Adrenal gland (tissue), 12 donors: ENCODE data around the gene CWC27. TPM values are rescaled to one million over a fixed set of nuclear protein-coding genes. Genes with fewer than 3 reads are reported as not detected.

ENCODE experiments used
- DNase-seq, 7 donors: peaks; one replicate each; pipeline ENCODE4 v3.0.0-alpha.2; 2019 to 2020
- H3K27ac ChIP-seq, 5 donors: fragments of 200-600 bp; sonication (generic) in 4 of 5; 1 replicate in 3 of 5; 2 replicates in 2 of 5; pipeline versions ENCODE4 v1.5.1 to v1.8.0; 2016 to 2020; ENCODE audit warnings: mild to moderate bottlenecking in 1 of 5
- H3K27me3 ChIP-seq: fragments of 200-600 bp; 2 replicates; pipeline ENCODE4 v1.8.0; 2021
- H3K36me3 ChIP-seq, 2 donors: fragments of 200-600 bp; replicated peaks in 1 of 2; 1 replicate in 1 of 2; 2 replicates in 1 of 2; pipeline versions ENCODE4 v1.5.1 to v1.8.0; 2018 to 2022
- H3K4me1 ChIP-seq, 2 donors: fragments of 200-600 bp; replicated peaks in 1 of 2; 1 replicate in 1 of 2; 2 replicates in 1 of 2; pipeline versions ENCODE4 v1.5.1 to v1.8.0; 2018 to 2021
- H3K4me3 ChIP-seq, 4 donors: fragments of 200-600 bp; sonication (generic) in 3 of 4; one replicate each; pipeline ENCODE4 v1.5.1; 2016 to 2018
- H3K9me3 ChIP-seq, 3 donors: fragments of 200-600 bp; sonication (generic) in 1 of 3; replicated peaks in 1 of 3; 1 replicate in 2 of 3; 2 replicates in 1 of 3; pipeline versions ENCODE4 v1.5.1 to v1.8.0; 2016 to 2021
- POLR2A ChIP-seq, 2 donors: fragments of 450-650 bp; IDR thresholded peaks; one replicate each; pipeline ENCODE4 v1.6.1; 2017; ENCODE audit warnings: antibody characterized with exemption in 2 of 2, mild to moderate bottlenecking in 2 of 2, moderate library complexity in 1 of 2
- WGBS, 4 donors: extraction: QIAGEN DNeasy Blood & Tissue Kit in 2 of 4; methylation state at CpG; one replicate each; pipeline versions ENCODE4 v1.1.5 to v1.1.7; 2013 to 2017; 5-methylcytosine and 5-hydroxymethylcytosine counted together
- intact Hi-C, 2 donors: fragments of 100-400 bp; cut with DNase I; formaldehyde crosslinking; loops; one replicate each; pipeline versions ENCODE4 v1.14.1 to v1.15.0; 2022 to 2023
- polyA plus RNA-seq, 3 donors: library from polyadenylated mRNA; stranded (reverse); fragments of 200-250 nt in 2 of 3; fragments of 350-450 nt in 1 of 3; fragmentation: Illumina TruSeq in 1 of 3; extraction: RNeasy Lipid Tissue Mini Kit (QIAGEN cat#74804) in 1 of 3; gene quantifications; one replicate each; pipeline ENCODE4 v1.2.3, GENCODE V29; 2013 to 2014
- total RNA-seq, 9 donors: library from RNA; depleted of rRNA in 4 of 9; stranded (reverse); fragments of >200 nt in 4 of 9; fragments of 120-200 nt in 1 of 9; fragmentation: NEBNext Ultra II Directional in 1 of 9; extraction: Animal tissue kit (Norgen Biotek cat#: 25700) in 1 of 9; gene quantifications; one replicate each; pipeline versions ENCODE4 v1.1.0 to v1.2.4, GENCODE V29; 2013 to 2023
- TF ChIP-seq, protein P1 (sequence below), 6 experiments: fragments of 450-650 bp in 4 of 6; fragments of 200-600 bp in 2 of 6; sonication (generic) in 1 of 6; IDR thresholded peaks; 1 replicate in 5 of 6; 2 replicates in 1 of 6; pipeline versions ENCODE4 v1.5.1 to v1.8.0; 2016 to 2021; ENCODE audit warnings: antibody characterized with exemption in 6 of 6, mild to moderate bottlenecking in 2 of 6, moderate library complexity in 1 of 6
- donor health status: healthy with polysubstance abuse.
- donor health status: Bipolar disorder and iron deficiency.
- donor health status: DM: yes; HTN: yes; CAD: no.
- donor health status: DM: no; HTN: no; CAD: no.
- donor health status: DM: no; HTN: no; CAD: no.
- donor health status: DM: yes; HTN: yes; CAD: no.

CWC27 gene
- total and polyA plus RNA-seq, 12 donors: 7.3 to 31.0 (median 15.6) TPM

GRCh38 chr5:64977779-64978178 lies 209.0 kb downstream of the CWC27 start:
- intact Hi-C loops: no loop called here
- Histone ChIP-seq H3K9me3 (no peaks in the 10 kb centered on the region), H3K4me3 (no peak overlapping the region), H3K4me1 (no peaks in the 10 kb centered on the region), H3K27me3 (no peaks in the 10 kb centered on the region), H3K36me3 (no peaks in the 10 kb centered on the region), H3K27ac (no peak overlapping the region)
- TF ChIP-seq, protein P1, sequence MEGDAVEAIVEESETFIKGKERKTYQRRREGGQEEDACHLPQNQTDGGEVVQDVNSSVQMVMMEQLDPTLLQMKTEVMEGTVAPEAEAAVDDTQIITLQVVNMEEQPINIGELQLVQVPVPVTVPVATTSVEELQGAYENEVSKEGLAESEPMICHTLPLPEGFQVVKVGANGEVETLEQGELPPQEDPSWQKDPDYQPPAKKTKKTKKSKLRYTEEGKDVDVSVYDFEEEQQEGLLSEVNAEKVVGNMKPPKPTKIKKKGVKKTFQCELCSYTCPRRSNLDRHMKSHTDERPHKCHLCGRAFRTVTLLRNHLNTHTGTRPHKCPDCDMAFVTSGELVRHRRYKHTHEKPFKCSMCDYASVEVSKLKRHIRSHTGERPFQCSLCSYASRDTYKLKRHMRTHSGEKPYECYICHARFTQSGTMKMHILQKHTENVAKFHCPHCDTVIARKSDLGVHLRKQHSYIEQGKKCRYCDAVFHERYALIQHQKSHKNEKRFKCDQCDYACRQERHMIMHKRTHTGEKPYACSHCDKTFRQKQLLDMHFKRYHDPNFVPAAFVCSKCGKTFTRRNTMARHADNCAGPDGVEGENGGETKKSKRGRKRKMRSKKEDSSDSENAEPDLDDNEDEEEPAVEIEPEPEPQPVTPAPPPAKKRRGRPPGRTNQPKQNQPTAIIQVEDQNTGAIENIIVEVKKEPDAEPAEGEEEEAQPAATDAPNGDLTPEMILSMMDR (IDR thresholded peaks at IDR 0.05): no peak
- no peak for TF ChIP-seq POLR2A (IDR thresholded peaks at IDR 0.05)
- DNase-seq: no peak
- WGBS, 4 donors: 71 to 89% (median 86%) methylated on average over 1 of the region's 1 CpG

DNA sequence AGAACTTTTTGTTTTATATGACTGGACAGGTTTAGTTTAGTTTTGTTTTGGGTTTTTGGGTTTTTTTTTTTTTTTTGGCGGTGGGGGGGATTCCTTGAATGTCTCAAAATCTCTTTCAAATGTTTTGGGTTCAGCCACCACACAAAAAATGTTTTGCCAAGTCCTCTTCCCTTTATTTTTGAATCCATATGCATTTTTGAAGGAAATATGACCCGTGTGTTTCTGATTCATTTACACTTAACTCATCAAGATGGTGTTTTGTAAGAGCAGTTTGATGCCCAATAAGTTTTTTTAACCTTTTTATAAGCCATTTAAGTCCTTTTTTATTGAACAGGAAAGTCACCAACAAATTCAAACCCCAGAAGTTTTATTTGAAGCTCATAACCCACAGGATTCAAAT lies 209.8 kb downstream of the CWC27 start:
- intact Hi-C loops: no loop called here

DNA sequence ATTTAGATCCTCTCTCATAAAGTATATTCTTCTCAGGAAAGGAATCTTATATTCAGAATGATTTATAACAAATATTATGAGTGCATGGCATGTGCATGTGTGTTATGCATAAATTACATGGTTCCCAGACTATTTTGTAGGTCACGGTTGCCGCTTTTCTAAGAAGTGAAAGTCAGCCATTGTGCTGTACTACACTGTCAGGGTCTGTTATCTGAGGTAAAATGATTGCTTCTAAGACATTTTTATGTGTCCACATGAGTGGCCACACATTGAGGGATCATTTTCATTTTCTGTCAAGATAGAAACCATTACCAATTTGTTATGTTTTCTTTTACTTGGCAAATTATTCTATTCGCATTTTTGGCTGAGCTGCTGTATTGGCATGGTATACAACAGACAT lies 210.8 kb downstream of the CWC27 start:
- Histone ChIP-seq H3K27me3 (no peaks in the 10 kb centered on the region), H3K9me3 (no peaks in the 10 kb centered on the region), H3K27ac (no peak overlapping the region), H3K36me3 (no peaks in the 10 kb centered on the region), H3K4me1 (no peaks in the 10 kb centered on the region), H3K4me3 (no peak overlapping the region)
- no peak for DNase-seq
- WGBS, 4 donors: 68 to 94% (median 89%) methylated on average over 3 of the region's 3 CpGs
- TF ChIP-seq POLR2A (IDR thresholded peaks at IDR 0.05): no peak
- TF ChIP-seq, protein P1 (IDR thresholded peaks at IDR 0.05): no peak
- intact Hi-C loops: no loop called here

More for the DNA sequence above, 209.8 kb downstream of the CWC27 start:
- H3K4me1 ChIP-seq: no peaks in the 10 kb centered on the region
- no peak overlapping the region for H3K4me3 ChIP-seq
- H3K27me3 ChIP-seq: no peaks in the 10 kb centered on the region
- no peak for TF ChIP-seq POLR2A (IDR thresholded peaks at IDR 0.05)
- TF ChIP-seq, protein P1 (IDR thresholded peaks at IDR 0.05): no peak
- no peak for DNase-seq
- no peaks in the 10 kb centered on the region for H3K36me3 ChIP-seq
- H3K9me3 ChIP-seq: no peaks in the 10 kb centered on the region
- WGBS, 4 donors: 66 to 97% (median 70%) methylated on average over 2 of the region's 2 CpGs
- no peak overlapping the region for H3K27ac ChIP-seq

- Histone ChIP-seq H3K9me3 (no peaks in the 10 kb centered on the region), H3K4me3 (no peak overlapping the region), H3K4me1 (no peaks in the 10 kb centered on the region), H3K36me3 (no peaks in the 10 kb centered on the region), H3K27me3 (no peaks in the 10 kb centered on the region), H3K27ac (no peak overlapping the region)
- WGBS, 4 donors: 90 to 100% (median 93%) methylated on average over 2 of the region's 2 CpGs
- intact Hi-C loops: no loop called here
- no peak for DNase-seq
- TF ChIP-seq, protein P1 (IDR thresholded peaks at IDR 0.05): no peak
- no peak for TF ChIP-seq POLR2A (IDR thresholded peaks at IDR 0.05)
Measured at GRCh38 chr5:64980176-64980575, 211.4 kb downstream of the CWC27 start.
